SU-DHL-6 (cell line): ENCODE results near the gene AKR1B15.

ENCODE experiments used
- H2AFZ ChIP-seq: fragments of 200-600 bp; sonication (generic); 2 replicates; pipeline ENCODE4 v1.6.1; 2014; ENCODE audit warnings: low read depth, mild to moderate bottlenecking, moderate library complexity, mixed read lengths, antibody characterized with exemption, low read length; ENCODE audit not compliant: severe bottlenecking
- H3F3A ChIP-seq: fragments of 200-600 bp; shearing (Covaris generic); 2 replicates; pipeline ENCODE4 v1.6.0; 2016; ENCODE audit warnings: antibody characterized with exemption, mild to moderate bottlenecking; ENCODE audit not compliant: insufficient read depth
- H3K27ac ChIP-seq: fragments of 200-600 bp; sonication (generic); 2 replicates; pipeline ENCODE4 v1.5.1; 2016; ENCODE audit warnings: low read depth, mild to moderate bottlenecking, low read length, moderate library complexity, mixed read lengths
- H3K27me3 ChIP-seq: fragments of 200-600 bp; sonication (generic), shearing (Covaris generic); 2 replicates; pipeline ENCODE4 v1.6.0; 2014; ENCODE audit warnings: mild to moderate bottlenecking, low read length
- H3K36me3 ChIP-seq: fragments of 200-600 bp; sonication (generic); 2 replicates; pipeline ENCODE4 v1.6.1; 2014; ENCODE audit warnings: mild to moderate bottlenecking, low read length, mixed read lengths
- H3K4me2 ChIP-seq: fragments of 300-600, 200-600 bp; shearing (Covaris generic), sonication (generic); 2 replicates; pipeline ENCODE4 v1.6.0; 2014; ENCODE audit warnings: low read length, low read depth, mild to moderate bottlenecking; ENCODE audit not compliant: poor library complexity, severe bottlenecking
- H3K4me3 ChIP-seq: fragments of 200-600 bp; sonication (generic); 2 replicates; pipeline ENCODE4 v1.5.1; 2014; ENCODE audit warnings: antibody characterized with exemption, low read length, mild to moderate bottlenecking, mixed read lengths; ENCODE audit not compliant: insufficient read depth, poor library complexity, severe bottlenecking
- H3K79me2 ChIP-seq: fragments of 200-600 bp; sonication (generic); 2 replicates; pipeline ENCODE4 v1.6.1; 2014; ENCODE audit warnings: mild to moderate bottlenecking, low read length, moderate library complexity; ENCODE audit not compliant: insufficient read depth
- H3K9ac ChIP-seq: fragments of 200-600 bp; sonication (generic); 2 replicates; pipeline ENCODE4 v1.7.0; 2014; ENCODE audit warnings: mild to moderate bottlenecking, low read length
- H3K9me2 ChIP-seq: fragments of 200-600 bp; sonication (generic); replicated peaks from 2 replicates; pipeline ENCODE4 v1.6.1; 2014; ENCODE audit warnings: low read length; ENCODE audit not compliant: insufficient read depth
- H3K9me3 ChIP-seq: fragments of 200-600 bp; sonication (generic); 2 replicates; pipeline ENCODE4 v1.6.1; 2014; ENCODE audit warnings: low read length, mixed read lengths; ENCODE audit not compliant: insufficient read depth
- H4K20me1 ChIP-seq: fragments of 200-600 bp; sonication (generic); 2 replicates; pipeline ENCODE4 v1.6.1; 2014; ENCODE audit warnings: low read depth, mild to moderate bottlenecking, antibody characterized with exemption, low read length, moderate library complexity, mixed read lengths
- CTCF ChIP-seq: fragments of 200-600 bp; sonication (generic); IDR thresholded peaks from one replicate; pipeline ENCODE4 v1.5.1; 2017; ENCODE audit warnings: antibody characterized with exemption, mild to moderate bottlenecking, low read length, moderate library complexity; ENCODE audit not compliant: insufficient read depth, poor library complexity, severe bottlenecking
- EZH2phosphoT487 ChIP-seq: fragments of 200-600 bp; sonication (generic), shearing (Covaris generic); conservative IDR thresholded peaks from 2 replicates; pipeline ENCODE4 v1.6.1; 2018; ENCODE audit warnings: mild to moderate bottlenecking, antibody characterized with exemption, low read length, moderate library complexity, mixed read lengths

The AKR1B15 gene

GRCh38 chr7:134571746-134572461, 23.0 kb downstream of the AKR1B15 start:
- Histone ChIP-seq H3K36me3 (no peaks in the 10 kb centered on the region), H3K4me3 (no peak overlapping the region), H3F3A (no peaks in the 10 kb centered on the region), H3K4me2 (no peak overlapping the region), H3K9ac (no peak overlapping the region), H2AFZ (no peak overlapping the region), H3K9me2 (no peaks in the 10 kb centered on the region), H3K27ac (no peak overlapping the region), H3K79me2 (no peaks in the 10 kb centered on the region), H3K9me3 (no peaks in the 10 kb centered on the region), H3K27me3 (no peaks in the 10 kb centered on the region), H4K20me1 (no peaks in the 10 kb centered on the region)
- TF ChIP-seq CTCF, result no peak

GRCh38 chr7:134574322-134574721, 25.4 kb downstream of the AKR1B15 start:
- Histone ChIP-seq H4K20me1 (no peaks in the 10 kb centered on the region), H2AFZ (no peak overlapping the region), H3K79me2 (no peaks in the 10 kb centered on the region), H3K4me2 (no peak overlapping the region), H3F3A (no peaks in the 10 kb centered on the region), H3K4me3 (no peak overlapping the region), H3K9me3 (no peaks in the 10 kb centered on the region), H3K9me2 (no peaks in the 10 kb centered on the region), H3K27ac (no peak overlapping the region), H3K9ac (no peak overlapping the region), H3K27me3 (no peaks in the 10 kb centered on the region), H3K36me3 (no peaks in the 10 kb centered on the region)
- TF ChIP-seq EZH2phosphoT487 (no peak), CTCF (no peak)

GRCh38 chr7:134584290-134584689, 35.4 kb downstream of the AKR1B15 start:
- Histone ChIP-seq H3K27me3 (no peaks in the 10 kb centered on the region), H3K9ac (no peak overlapping the region), H3K4me2 (no peak overlapping the region), H2AFZ (no peak overlapping the region), H3K27ac (no peak overlapping the region), H3K4me3 (no peak overlapping the region), H3K9me3 (no peaks in the 10 kb centered on the region), H4K20me1 (no peaks in the 10 kb centered on the region), H3K36me3 (no peaks in the 10 kb centered on the region), H3K79me2 (no peaks in the 10 kb centered on the region), H3K9me2 (no peaks in the 10 kb centered on the region), H3F3A (no peaks in the 10 kb centered on the region)
- TF ChIP-seq CTCF (no peak), EZH2phosphoT487 (no peak)
